Muscle of leg (tissue), 11 donors: ENCODE measurements around the gene CNTNAP5. TPM values are rescaled to one million over a fixed set of nuclear protein-coding genes. Genes with fewer than 3 reads are reported as not detected.

Source experiments
- DNase-seq: peaks from one replicate; pipeline ENCODE4 v3.0.0; 2013
- H3K27ac ChIP-seq: one replicate; pipeline ENCODE4 v1.5.1; 2013; ENCODE audit warnings: mild to moderate bottlenecking, low read length, control low read depth
- H3K27me3 ChIP-seq: one replicate; pipeline ENCODE4 v1.6.1; 2013; ENCODE audit warnings: low read length; ENCODE audit not compliant: control insufficient read depth, insufficient read depth
- H3K36me3 ChIP-seq: one replicate; pipeline ENCODE4 v1.6.1; 2013; ENCODE audit warnings: low read length; ENCODE audit not compliant: control insufficient read depth, insufficient read depth
- H3K4me1 ChIP-seq: one replicate; pipeline ENCODE4 v1.6.1; 2013; ENCODE audit warnings: low read length; ENCODE audit not compliant: control insufficient read depth, insufficient read depth
- H3K4me3 ChIP-seq: one replicate; pipeline ENCODE4 v1.5.1; 2013; ENCODE audit warnings: low read length, control low read depth
- H3K9me3 ChIP-seq: replicated peaks from 2 replicates; pipeline ENCODE4 v1.6.1; 2013; ENCODE audit warnings: low read depth, low read length; ENCODE audit not compliant: control insufficient read depth
- WGBS: methylation state at CpG from one replicate; pipeline ENCODE4 v1.1.5; 2013; ENCODE audit warnings: missing lambda C conversion rate; ENCODE audit not compliant: insufficient coverage; 5-methylcytosine and 5-hydroxymethylcytosine counted together
- polyA plus RNA-seq, 8 donors: library from polyadenylated mRNA; unstranded; fragments of 120-200 nt; gene quantifications; one replicate each; pipeline versions ENCODE4 v1.2.1 to v1.2.3, GENCODE V29; 2013; ENCODE audit warnings: inconsistent platforms in 1 of 8, low replicate concordance in 1 of 8; ENCODE audit not compliant: insufficient read length in 8 of 8, insufficient read depth in 1 of 8
- total RNA-seq: library from RNA; stranded (reverse); fragments of 120-200 nt; gene quantifications from one replicate; pipeline ENCODE4 v1.2.4, GENCODE V29; 2013

Gene CNTNAP5
- total and polyA plus RNA-seq, 9 donors = 0.08 to 0.75 (median 0.16) TPM

DNA sequence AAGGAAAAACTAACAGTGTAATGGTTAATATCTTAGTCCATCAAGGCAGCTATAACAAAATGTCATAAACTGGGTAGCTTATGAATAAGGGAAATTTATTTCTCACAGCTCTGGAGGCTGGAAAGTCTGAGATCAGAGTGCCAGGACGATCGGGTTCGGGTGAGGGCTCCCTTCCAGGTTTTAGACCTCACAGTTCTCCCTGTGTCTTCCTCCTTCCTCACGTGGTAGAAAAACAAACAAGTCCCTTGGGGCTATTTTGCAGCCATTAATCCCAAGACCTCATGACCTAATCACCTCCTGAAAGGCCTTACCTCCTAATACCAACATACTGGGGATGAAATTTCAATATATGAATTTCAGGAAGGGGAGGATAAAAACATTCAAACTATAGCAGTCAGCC is 455.9 kb downstream of the CNTNAP5 start:
- H3K4me3 ChIP-seq = no peak overlapping the region
- WGBS = no CpG with 5 or more reads among the region's 4 CpGs
- no peaks in the 10 kb centered on the region for H3K4me1 ChIP-seq
- H3K27ac ChIP-seq = no peak overlapping the region
- H3K9me3 ChIP-seq = no peaks in the 10 kb centered on the region
- no peaks in the 10 kb centered on the region for H3K36me3 ChIP-seq
- DNase-seq = peak; percentile 1
- H3K27me3 ChIP-seq = no peaks in the 10 kb centered on the region

GRCh38 chr2:124482044-124482443 is 457.0 kb downstream of the CNTNAP5 start:
- H3K4me3 ChIP-seq = no peak overlapping the region
- H3K4me1 ChIP-seq = no peaks in the 10 kb centered on the region
- no peak overlapping the region for H3K27ac ChIP-seq
- 35% methylated on average over 2 of the region's 8 CpGs for WGBS
- no peak for DNase-seq
- H3K9me3 ChIP-seq = no peaks in the 10 kb centered on the region
- no peaks in the 10 kb centered on the region for H3K36me3 ChIP-seq
- no peaks in the 10 kb centered on the region for H3K27me3 ChIP-seq

GRCh38 chr2:124482551-124482950 is 457.5 kb downstream of the CNTNAP5 start:
- Histone ChIP-seq H3K36me3 (no peaks in the 10 kb centered on the region), H3K4me1 (no peaks in the 10 kb centered on the region), H3K27me3 (no peaks in the 10 kb centered on the region), H3K27ac (no peak overlapping the region), H3K4me3 (no peak overlapping the region), H3K9me3 (no peaks in the 10 kb centered on the region)
- DNase-seq = no peak
- 61% methylated on average over 2 of the region's 6 CpGs for WGBS

GRCh38 chr2:124485659-124486058 is 460.6 kb downstream of the CNTNAP5 start:
- Histone ChIP-seq H3K4me3 (no peak overlapping the region), H3K27me3 (no peaks in the 10 kb centered on the region), H3K4me1 (no peaks in the 10 kb centered on the region), H3K27ac (no peak overlapping the region), H3K36me3 (no peaks in the 10 kb centered on the region), H3K9me3 (no peaks in the 10 kb centered on the region)
- WGBS = 89% methylated on average over 2 of the region's 5 CpGs
- DNase-seq = no peak

DNA sequence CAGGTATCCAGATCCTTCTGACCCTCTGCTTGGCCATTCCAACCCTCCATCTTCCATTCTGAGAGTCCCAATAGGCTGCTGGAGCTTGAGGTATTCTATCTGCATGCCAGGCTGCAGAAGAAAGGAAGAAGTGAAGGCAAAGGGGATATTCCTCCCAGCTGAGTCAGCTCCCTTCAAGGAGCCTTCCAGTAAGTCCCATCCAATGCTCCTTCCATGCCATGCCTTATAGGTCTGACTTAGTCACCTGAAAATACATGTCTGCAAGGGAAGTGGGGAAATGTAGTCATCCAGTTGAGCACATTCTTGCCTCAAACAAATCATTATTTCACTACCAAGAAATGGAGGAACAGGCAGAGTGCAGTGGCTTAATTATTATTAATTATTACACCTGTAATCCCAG is 464.6 kb downstream of the CNTNAP5 start:
- Histone ChIP-seq H3K9me3 (no peaks in the 10 kb centered on the region), H3K4me1 (no peaks in the 10 kb centered on the region), H3K27me3 (no peaks in the 10 kb centered on the region), H3K4me3 (no peak overlapping the region), H3K36me3 (no peaks in the 10 kb centered on the region), H3K27ac (no peak overlapping the region)
- DNase-seq = no peak

GRCh38 chr2:124501575-124502152 is 476.6 kb downstream of the CNTNAP5 start:
- Histone ChIP-seq H3K4me1 (no peaks in the 10 kb centered on the region), H3K27ac (no peak overlapping the region), H3K4me3 (no peak overlapping the region), H3K9me3 (no peaks in the 10 kb centered on the region), H3K36me3 (no peaks in the 10 kb centered on the region), H3K27me3 (no peaks in the 10 kb centered on the region)
- no peak for DNase-seq
- WGBS = no CpG with 5 or more reads among the region's 6 CpGs

DNA sequence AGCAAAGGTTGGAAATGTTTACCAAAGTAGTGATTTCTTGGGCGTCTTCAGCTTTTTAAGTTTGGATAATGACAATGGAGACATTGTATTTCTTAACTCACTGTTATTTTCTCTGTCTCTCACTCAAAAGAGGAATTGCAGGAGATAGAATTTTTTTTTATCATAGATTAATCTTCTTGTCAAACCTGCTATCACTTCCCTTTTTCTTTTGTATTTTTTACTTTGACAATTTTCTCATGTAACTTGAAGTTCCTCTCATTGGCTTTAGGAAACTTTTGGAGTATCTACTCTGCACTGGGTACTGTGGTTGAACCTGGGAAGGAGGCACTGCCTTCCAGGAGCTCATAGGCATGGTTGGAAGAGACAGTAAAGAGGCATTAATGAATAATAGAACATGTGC is 489.1 kb downstream of the CNTNAP5 start:
- WGBS = no CpG with 5 or more reads among the region's 1 CpG

GRCh38 chr2:124520953-124521352 is 495.9 kb downstream of the CNTNAP5 start:
- WGBS = 86% methylated on average over 1 of the region's 2 CpGs
- no peaks in the 10 kb centered on the region for H3K9me3 ChIP-seq
- peaks cover 6% of the 10 kb centered on the region for H3K4me1 ChIP-seq
- no peaks in the 10 kb centered on the region for H3K27me3 ChIP-seq
- H3K36me3 ChIP-seq = no peaks in the 10 kb centered on the region
- DNase-seq = no peak
- H3K4me3 ChIP-seq = no peak overlapping the region
- no peak overlapping the region for H3K27ac ChIP-seq

More for the DNA sequence above, 489.1 kb downstream of the CNTNAP5 start:
- H3K4me1 ChIP-seq = no peaks in the 10 kb centered on the region
- H3K36me3 ChIP-seq = no peaks in the 10 kb centered on the region
- DNase-seq = no peak
- H3K9me3 ChIP-seq = no peaks in the 10 kb centered on the region
- no peak overlapping the region for H3K4me3 ChIP-seq
- H3K27me3 ChIP-seq = no peaks in the 10 kb centered on the region
- H3K27ac ChIP-seq = no peak overlapping the region

GRCh38 chr2:124523096-124523495 is 498.0 kb downstream of the CNTNAP5 start:
- DNase-seq = no peak
- WGBS = 83% methylated on average over 1 of the region's 3 CpGs
- H3K4me1 ChIP-seq = peaks cover 6% of the 10 kb centered on the region

DNA sequence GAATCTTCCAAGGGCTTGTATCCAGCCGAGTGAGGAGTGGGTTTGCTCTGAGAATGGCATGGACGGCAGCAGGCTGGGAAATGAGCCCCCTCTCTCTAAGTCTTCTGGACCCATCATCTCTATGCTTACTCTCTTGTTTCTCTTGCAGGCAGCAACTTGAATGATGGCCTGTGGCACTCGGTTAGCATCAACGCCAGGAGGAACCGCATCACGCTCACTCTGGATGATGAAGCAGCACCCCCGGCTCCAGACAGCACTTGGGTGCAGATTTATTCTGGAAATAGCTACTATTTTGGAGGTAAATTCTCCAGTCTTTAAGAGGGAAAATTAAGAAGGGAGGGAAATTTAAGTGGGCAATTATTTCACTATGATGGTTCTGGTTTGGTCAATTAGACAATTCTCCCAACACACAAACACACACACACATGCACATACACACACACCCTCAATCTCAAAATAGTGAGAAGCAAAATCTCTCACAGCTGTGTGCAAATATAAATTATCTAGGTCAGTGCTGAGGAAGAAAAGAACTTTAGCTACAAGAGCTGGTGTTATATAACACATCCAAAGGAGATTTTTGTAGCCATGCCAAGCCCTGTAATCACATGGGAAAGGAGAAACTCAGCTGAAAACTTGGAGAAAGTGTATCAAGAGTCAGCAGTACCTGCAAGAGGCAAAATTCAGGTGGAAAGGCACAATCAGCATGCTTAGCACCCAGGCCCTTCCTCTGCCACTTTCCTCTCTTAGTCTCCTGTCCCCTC is 499.2 kb downstream of the CNTNAP5 start:
- Histone ChIP-seq H3K27ac (peak overlapping the region; percentile 60), H3K4me1 (peaks cover 6% of the 10 kb centered on the region), H3K4me3 (no peak overlapping the region), H3K27me3 (no peaks in the 10 kb centered on the region), H3K36me3 (no peaks in the 10 kb centered on the region), H3K9me3 (no peaks in the 10 kb centered on the region)
- peak; percentile 73 for DNase-seq
- WGBS = 77% methylated on average over 5 of the region's 7 CpGs

More at GRCh38 chr2:124523096-124523495, 498.0 kb downstream of the CNTNAP5 start:
- Histone ChIP-seq H3K27ac (no peak overlapping the region), H3K27me3 (no peaks in the 10 kb centered on the region), H3K4me3 (no peak overlapping the region), H3K9me3 (no peaks in the 10 kb centered on the region), H3K36me3 (no peaks in the 10 kb centered on the region)
